Upper lobe of right lung (tissue), 1 donor: ENCODE measurements around the gene PRSS57. TPM values are rescaled to one million over a fixed set of nuclear protein-coding genes. Genes with fewer than 3 reads are reported as not detected.
"Not testable (repeated sequence)": the region's sequence is repeated elsewhere in the genome, so short reads cannot be mapped to it uniquely, and the experiment has no call there.

Experiments
- ATAC-seq: fragments of 200-7000 bp; cut with Tn5 transposase; one replicate; pipeline ENCODE4 v1.9.1; 2020; ENCODE audit warnings: mild to moderate bottlenecking, moderate library complexity
- DNase-seq: peaks from one replicate; pipeline ENCODE4 v3.0.0-alpha.2; 2020
- H3K27ac ChIP-seq: fragments of 200-600 bp; one replicate; pipeline ENCODE4 v1.8.0; 2022
- H3K27me3 ChIP-seq: fragments of 200-600 bp; one replicate; pipeline ENCODE4 v1.8.0; 2022; ENCODE audit warnings: mild to moderate bottlenecking
- H3K36me3 ChIP-seq: fragments of 200-600 bp; one replicate; pipeline ENCODE4 v1.8.0; 2022
- H3K4me1 ChIP-seq: fragments of 200-600 bp; one replicate; pipeline ENCODE4 v1.8.0; 2022
- H3K4me3 ChIP-seq: fragments of 200-600 bp; one replicate; pipeline ENCODE4 v1.8.0; 2022; ENCODE audit warnings: mild to moderate bottlenecking
- H3K9me3 ChIP-seq: fragments of 200-600 bp; one replicate; pipeline ENCODE4 v1.8.0; 2022
- intact Hi-C: fragments of 100-400 bp; cut with DNase I; formaldehyde crosslinking; loops from one replicate; pipeline ENCODE4 v1.11.0; 2022
- total RNA-seq: library from RNA; stranded (reverse); fragmentation: NEBNext Ultra II Directional; extraction: Animal tissue kit (Norgen Biotek cat#: 25700); gene quantifications from one replicate; pipeline ENCODE4 v1.2.1, GENCODE V29; 2021
- TF ChIP-seq, protein P1 (sequence below): fragments of 200-600 bp; IDR thresholded peaks from one replicate; pipeline ENCODE4 v1.8.0; 2022; ENCODE audit warnings: antibody characterized with exemption
- donor health status: DM: no; HTN: yes; CAD: no; lungs with severe emphysema.

PRSS57 gene
- total RNA-seq, 1 donor from 2014 or later, result not detected

DNA sequence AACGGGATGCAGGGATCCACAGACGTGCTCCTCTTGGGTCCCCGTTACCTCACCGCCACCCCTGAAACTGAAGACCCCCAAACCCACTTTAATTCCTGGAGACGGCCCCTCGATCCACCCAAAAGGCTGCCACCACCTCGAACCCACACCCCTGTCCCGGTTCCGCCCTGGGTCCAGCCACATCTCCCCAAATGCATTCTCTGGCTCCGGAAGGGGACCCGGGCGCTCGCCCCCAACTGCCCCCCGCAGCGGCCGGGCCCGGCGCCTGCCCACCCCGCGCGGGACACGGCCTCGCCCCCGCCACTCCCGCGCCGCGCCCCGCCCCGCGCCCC is 19.3 kb downstream of the PRSS57 start:
- Histone ChIP-seq H3K9me3 (no peaks in the 10 kb centered on the region), H3K27ac (peak overlapping the region; percentile 51), H3K27me3 (no peaks in the 10 kb centered on the region), H3K4me3 (peak overlapping the region; percentile 23), H3K4me1 (peaks cover 19% of the 10 kb centered on the region), H3K36me3 (no peaks in the 10 kb centered on the region)
- ATAC-seq (no peak), DNase-seq (no peak)
- intact Hi-C loops, result no loop called here
- TF ChIP-seq, protein P1, sequence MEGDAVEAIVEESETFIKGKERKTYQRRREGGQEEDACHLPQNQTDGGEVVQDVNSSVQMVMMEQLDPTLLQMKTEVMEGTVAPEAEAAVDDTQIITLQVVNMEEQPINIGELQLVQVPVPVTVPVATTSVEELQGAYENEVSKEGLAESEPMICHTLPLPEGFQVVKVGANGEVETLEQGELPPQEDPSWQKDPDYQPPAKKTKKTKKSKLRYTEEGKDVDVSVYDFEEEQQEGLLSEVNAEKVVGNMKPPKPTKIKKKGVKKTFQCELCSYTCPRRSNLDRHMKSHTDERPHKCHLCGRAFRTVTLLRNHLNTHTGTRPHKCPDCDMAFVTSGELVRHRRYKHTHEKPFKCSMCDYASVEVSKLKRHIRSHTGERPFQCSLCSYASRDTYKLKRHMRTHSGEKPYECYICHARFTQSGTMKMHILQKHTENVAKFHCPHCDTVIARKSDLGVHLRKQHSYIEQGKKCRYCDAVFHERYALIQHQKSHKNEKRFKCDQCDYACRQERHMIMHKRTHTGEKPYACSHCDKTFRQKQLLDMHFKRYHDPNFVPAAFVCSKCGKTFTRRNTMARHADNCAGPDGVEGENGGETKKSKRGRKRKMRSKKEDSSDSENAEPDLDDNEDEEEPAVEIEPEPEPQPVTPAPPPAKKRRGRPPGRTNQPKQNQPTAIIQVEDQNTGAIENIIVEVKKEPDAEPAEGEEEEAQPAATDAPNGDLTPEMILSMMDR, result no peak

DNA sequence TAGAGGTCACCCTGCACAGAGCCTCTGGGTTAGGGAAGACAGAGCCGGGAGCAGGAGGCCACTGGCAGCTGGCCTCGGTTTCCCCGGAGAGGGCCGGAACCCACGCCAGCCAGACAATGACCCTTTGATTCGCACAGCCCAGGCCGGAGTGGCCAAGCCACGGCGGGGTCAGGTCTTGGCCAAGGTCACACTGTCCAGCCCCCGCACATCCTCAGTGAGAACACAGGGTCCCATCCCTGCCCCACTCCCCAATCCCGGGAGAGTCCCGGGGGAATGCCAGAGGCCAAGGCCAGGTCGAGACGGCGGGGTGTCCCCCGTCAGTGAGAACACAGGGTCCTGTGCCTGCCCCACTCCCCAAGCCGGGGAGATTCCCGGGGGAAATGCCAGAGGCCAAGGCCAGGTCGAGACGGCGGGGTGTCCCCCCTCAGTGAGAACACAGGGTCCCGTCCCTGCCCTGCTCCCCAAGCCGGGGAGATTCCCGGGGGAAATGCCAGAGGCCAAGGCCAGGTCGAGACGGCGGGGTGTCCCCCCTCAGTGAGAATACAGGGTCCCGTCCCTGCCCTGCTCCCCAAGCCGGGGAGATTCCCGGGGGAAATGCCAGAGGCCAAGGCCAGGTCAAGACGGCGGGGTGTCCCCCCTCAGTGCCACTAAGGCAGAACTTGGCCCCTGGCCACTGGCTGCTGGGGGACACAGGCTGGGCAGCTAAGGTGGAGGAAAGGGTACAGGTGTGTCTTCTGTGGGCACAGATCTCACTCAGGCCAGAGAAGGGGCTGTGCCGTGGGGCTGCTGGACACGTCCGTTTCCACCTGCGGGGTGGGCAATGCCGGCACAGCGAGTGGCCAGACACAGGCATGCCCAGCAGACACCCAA is 20.7 kb downstream of the PRSS57 start:
- H3K27ac ChIP-seq, result no peak overlapping the region
- no peak for ATAC-seq
- intact Hi-C loops, result no loop called here

DNA sequence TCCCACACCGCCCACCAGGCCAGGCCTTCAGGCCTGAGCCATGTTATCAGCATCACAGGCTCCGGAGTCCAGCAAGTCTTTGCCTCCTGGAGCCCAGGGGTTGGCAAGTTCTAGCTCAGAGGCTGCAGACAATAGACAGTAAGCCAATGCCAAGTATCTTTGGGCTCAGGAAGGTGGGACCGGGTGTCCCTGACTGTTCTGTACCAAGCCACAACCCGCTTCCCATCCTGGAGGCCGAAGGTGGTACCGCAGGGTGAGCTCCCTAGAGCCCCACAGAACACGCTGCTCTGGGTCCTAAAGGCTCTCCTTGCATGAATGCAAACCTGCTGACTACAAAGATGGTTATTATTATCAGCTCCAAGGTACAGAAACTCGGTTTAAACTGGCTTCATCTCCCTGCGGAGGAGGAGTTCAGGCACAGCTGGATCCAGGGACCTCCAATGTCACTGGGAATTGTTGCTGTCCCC is 24.6 kb downstream of the PRSS57 start:
- TF ChIP-seq, protein P1, result no peak
- Histone ChIP-seq H3K9me3 (no peaks in the 10 kb centered on the region), H3K36me3 (no peaks in the 10 kb centered on the region), H3K27me3 (no peaks in the 10 kb centered on the region), H3K4me1 (no peaks in the 10 kb centered on the region), H3K4me3 (no peak overlapping the region), H3K27ac (no peak overlapping the region)
- no peak for ATAC-seq
- DNase-seq, result no peak
- intact Hi-C loops, result no loop called here

More for the DNA sequence above, 20.7 kb downstream of the PRSS57 start:
- H3K36me3 ChIP-seq, result no peaks in the 10 kb centered on the region
- no peaks in the 10 kb centered on the region for H3K9me3 ChIP-seq
- TF ChIP-seq, protein P1, result no peak
- no peak for DNase-seq
- peaks cover 17% of the 10 kb centered on the region for H3K4me1 ChIP-seq
- no peaks in the 10 kb centered on the region for H3K27me3 ChIP-seq
- no peak overlapping the region for H3K4me3 ChIP-seq

DNA sequence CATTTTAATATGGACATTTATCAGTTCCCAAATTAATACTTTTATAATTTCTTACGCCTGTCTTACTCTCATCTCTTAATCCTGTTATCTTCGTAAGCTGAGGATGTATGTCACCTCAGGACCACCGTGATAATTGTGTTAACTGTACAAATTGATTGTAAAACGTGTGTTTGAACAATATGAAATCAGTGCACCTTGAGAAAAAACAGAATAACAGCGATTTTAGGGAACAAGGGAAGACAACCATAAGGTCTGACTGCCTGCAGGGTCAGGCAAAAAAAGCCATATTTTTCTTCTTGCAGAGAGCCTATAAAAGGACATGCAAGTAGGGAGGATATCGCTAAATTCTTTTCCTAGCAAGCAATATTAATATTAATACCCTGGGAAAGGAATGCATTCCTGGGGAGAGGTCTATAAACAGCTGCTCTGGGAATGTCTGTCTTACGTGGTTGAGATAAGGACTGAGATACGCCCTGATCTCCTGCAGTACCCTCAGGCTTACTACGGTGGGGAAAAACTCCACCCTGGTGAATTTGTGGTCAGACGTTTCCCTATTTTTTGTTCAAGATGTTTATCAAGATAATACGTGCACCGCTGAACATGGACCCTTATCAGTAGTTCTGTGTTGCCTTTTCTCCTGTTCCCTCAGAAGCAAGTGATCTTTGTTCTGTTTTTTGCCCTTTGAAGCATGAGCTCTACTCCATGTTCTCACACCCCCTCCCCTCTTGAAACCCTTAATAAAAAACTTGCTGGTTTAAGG is 26.4 kb downstream of the PRSS57 start:
- H3K4me3 ChIP-seq, intact Hi-C loops, H3K27me3 ChIP-seq, DNase-seq, H3K27ac ChIP-seq, H3K36me3 ChIP-seq, ATAC-seq, H3K9me3 ChIP-seq: not testable (repeated sequence)
- H3K4me1 ChIP-seq, result peaks cover 14% of the 10 kb centered on the region

DNA sequence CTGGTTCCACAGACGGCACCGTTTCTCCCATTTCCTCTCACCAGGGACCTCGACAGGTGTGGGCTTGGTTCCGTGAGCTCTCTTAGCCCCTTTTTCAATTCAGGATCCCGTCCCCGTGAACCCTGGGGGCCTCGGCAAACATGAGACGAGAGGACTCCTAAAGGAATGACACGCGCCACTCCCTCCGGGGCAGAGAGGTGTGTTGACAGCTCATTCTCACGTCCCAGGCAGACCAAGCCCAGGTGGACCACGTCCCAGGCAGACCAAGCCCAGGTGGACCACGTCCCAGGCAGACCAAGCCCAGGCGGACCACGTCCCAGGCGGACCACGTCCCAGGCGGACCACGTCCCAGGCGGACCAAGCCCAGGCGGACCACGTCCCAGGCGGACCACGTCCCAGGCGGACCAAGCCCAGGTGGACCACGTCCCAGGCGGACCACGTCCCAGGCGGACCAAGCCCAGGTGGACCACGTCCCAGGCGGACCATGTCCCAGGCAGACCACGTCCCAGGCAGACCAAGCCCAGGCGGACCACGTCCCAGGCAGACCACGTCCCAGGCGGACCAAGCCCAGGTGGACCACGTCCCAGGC is 28.2 kb downstream of the PRSS57 start:
- H3K4me3 ChIP-seq, H3K27me3 ChIP-seq, ATAC-seq, H3K9me3 ChIP-seq, H3K27ac ChIP-seq, H3K36me3 ChIP-seq, DNase-seq, intact Hi-C loops: not testable (repeated sequence)
- H3K4me1 ChIP-seq, result peaks cover 19% of the 10 kb centered on the region

DNA sequence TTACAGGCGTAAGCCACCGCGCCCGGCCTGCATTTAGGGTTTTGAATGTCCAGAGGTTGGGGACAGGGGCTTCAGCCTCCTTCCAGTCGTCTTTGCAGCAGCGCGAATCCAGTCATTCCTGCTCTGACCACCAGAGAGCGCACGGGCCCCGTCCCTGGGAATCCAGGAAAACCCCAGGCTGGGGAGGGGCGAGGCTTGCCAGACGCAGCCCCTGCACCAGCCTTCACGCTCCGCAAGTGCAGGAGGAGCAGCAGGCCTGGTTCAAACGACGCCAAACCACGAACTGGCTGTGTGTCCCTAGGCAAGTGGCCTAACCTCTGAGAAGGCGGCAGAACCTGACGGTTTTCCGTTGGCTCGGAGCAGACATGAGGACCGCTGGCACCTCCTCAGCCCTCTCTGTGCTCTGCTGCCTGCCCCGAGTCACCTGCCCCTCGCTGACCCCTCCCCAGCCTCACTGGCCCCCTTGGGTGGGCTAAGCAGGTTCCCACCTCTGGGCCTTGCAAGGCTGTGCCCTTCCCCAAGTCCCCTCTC is 30.3 kb downstream of the PRSS57 start:
- ATAC-seq, result peak; percentile 61

More for the DNA sequence above, 30.3 kb downstream of the PRSS57 start:
- Histone ChIP-seq H3K27ac (no peak overlapping the region), H3K4me3 (no peak overlapping the region), H3K27me3 (no peaks in the 10 kb centered on the region), H3K36me3 (no peaks in the 10 kb centered on the region), H3K4me1 (peaks cover 39% of the 10 kb centered on the region), H3K9me3 (no peaks in the 10 kb centered on the region)
- TF ChIP-seq, protein P1, result peak; percentile 92
- intact Hi-C loops, result loop anchor here (2.0 kb wide), 1 partner anchor 70 kb away; no protein-coding TSS in a partner anchor
- peak; percentile 90 for DNase-seq
